T-cell (primary cell): ENCODE data around the gene OR2B6. TPM values are rescaled to one million over a fixed set of nuclear protein-coding genes. Genes with fewer than 3 reads are reported as not detected.

Experiments used
- ATAC-seq, 4 experiments: fragments of 200-7000 bp in 3 of 4; fragments of 150-1000 bp in 1 of 4; cut with Tn5 transposase; replicated peaks in 1 of 4; 1 replicate in 3 of 4; 2 replicates in 1 of 4; pipeline ENCODE4 v1.10.0; 2021; ENCODE audit warnings: moderate library complexity in 3 of 4, mild to moderate bottlenecking in 2 of 4, moderate number of reproducible peaks in 1 of 4
- CTCF ChIA-PET, 2 donors: fragments of 300-600 bp; sonication (Branson Sonifier 250); formaldehyde crosslinking; loops; one replicate each; lab custom pipeline; 2022; ENCODE audit warnings: antibody characterized with exemption in 2 of 2; lab: Charles Lee
- POLR2A ChIA-PET, 2 donors: fragments of 300-600 bp; sonication (Branson Sonifier 250); formaldehyde crosslinking; loops; one replicate each; lab custom pipeline; 2022; ENCODE audit warnings: antibody characterized with exemption in 2 of 2; lab: Charles Lee
- DNase-seq, 35 experiments: peaks; one replicate each; pipeline versions ENCODE4 v3.0.0 to v3.0.0-alpha.2; 2013 to 2023
- H3K27ac ChIP-seq: one replicate; pipeline ENCODE4 v1.5.1; 2013; ENCODE audit warnings: low read length
- H3K27me3 ChIP-seq, 2 experiments: replicated peaks in 1 of 2; 1 replicate in 1 of 2; 2 replicates in 1 of 2; pipeline versions ENCODE4 v1.6.1 to v1.7.0; 2013; ENCODE audit warnings: low read length in 1 of 2, mixed read lengths in 1 of 2; ENCODE audit not compliant: control insufficient read depth in 2 of 2, insufficient read depth in 2 of 2; ENCODE audit errors: extremely low read depth in 1 of 2
- H3K36me3 ChIP-seq, 2 donors: 1 replicate in 1 of 2; 2 replicates in 1 of 2; pipeline versions ENCODE4 v1.6.1 to v1.7.0; 2013; ENCODE audit warnings: low read length in 1 of 2; ENCODE audit not compliant: control insufficient read depth in 2 of 2, insufficient read depth in 1 of 2; ENCODE audit errors: extremely low read depth in 1 of 2
- H3K4me1 ChIP-seq, 2 experiments: 1 replicate in 1 of 2; 2 replicates in 1 of 2; pipeline versions ENCODE4 v1.6.1 to v1.7.0; 2013; ENCODE audit warnings: low read length in 2 of 2, mixed read lengths in 1 of 2; ENCODE audit not compliant: insufficient read depth in 2 of 2, control insufficient read depth in 1 of 2; ENCODE audit errors: extremely low read depth in 1 of 2
- H3K4me3 ChIP-seq, 2 donors: 1 replicate in 1 of 2; 2 replicates in 1 of 2; pipeline versions ENCODE4 v1.5.1 to v1.7.0; 2013; ENCODE audit warnings: mild to moderate bottlenecking in 2 of 2, low read length in 1 of 2, moderate library complexity in 1 of 2; ENCODE audit not compliant: control insufficient read depth in 1 of 2; ENCODE audit errors: extremely low read depth in 1 of 2
- H3K9me3 ChIP-seq: 2 replicates; pipeline ENCODE4 v1.7.0; 2013
- H3K27ac Mint-ChIP-seq, 2 donors: one replicate each; pipeline ENCODE4 v1.8.0; 2020 to 2021; ENCODE audit warnings: mild to moderate bottlenecking in 2 of 2, mixed read lengths in 2 of 2
- H3K27me3 Mint-ChIP-seq, 2 donors: one replicate each; pipeline ENCODE4 v1.8.0; 2021 to 2022; ENCODE audit warnings: mixed read lengths in 2 of 2
- H3K36me3 Mint-ChIP-seq: one replicate; pipeline ENCODE4 v1.8.0; 2021; ENCODE audit warnings: mixed read lengths
- H3K4me1 Mint-ChIP-seq, 3 donors: one replicate each; pipeline ENCODE4 v1.8.0; 2020 to 2022; ENCODE audit warnings: mixed read lengths in 3 of 3, mild to moderate bottlenecking in 1 of 3
- H3K4me3 Mint-ChIP-seq, 3 donors: one replicate each; pipeline ENCODE4 v1.8.0; 2020 to 2022; ENCODE audit warnings: mild to moderate bottlenecking in 3 of 3, mixed read lengths in 3 of 3, moderate library complexity in 3 of 3
- H3K9me3 Mint-ChIP-seq, 3 donors: one replicate each; pipeline ENCODE4 v1.8.0; 2020 to 2022; ENCODE audit warnings: mixed read lengths in 3 of 3
- WGBS: methylation state at CpG from one replicate; pipeline ENCODE4 v1.1.5; 2013; ENCODE audit warnings: missing lambda C conversion rate; ENCODE audit not compliant: insufficient coverage; 5-methylcytosine and 5-hydroxymethylcytosine counted together
- total RNA-seq, 35 experiments: library from RNA in 6 of 35; stranded (reverse) in 6 of 35; fragments of 120-200 nt in 1 of 35; gene quantifications; one replicate each; pipeline versions ENCODE4 v1.2.1 to v1.2.4 and lab custom pipeline; 2013 to 2026

Gene OR2B6
- total RNA-seq, 5 donors from 2014 or later (not counting 1 experiment from before 2014, with no cell fraction given), result not detected

- Mint-ChIP-seq H3K9me3 (no peaks in the 10 kb centered on the region), H3K4me1 (no peaks in the 10 kb centered on the region), H3K4me3 (no peak overlapping the region), H3K36me3 (no peaks in the 10 kb centered on the region), H3K27ac (no peak overlapping the region), H3K27me3 (peaks cover 4 to 36% of the 10 kb centered on the region in 2 donors)
- 85% methylated on average over 5 of the region's 5 CpGs for WGBS
- Histone ChIP-seq H3K27ac (no peak overlapping the region), H3K27me3 (peaks cover 0 to 14% of the 10 kb centered on the region in 2 experiments), H3K36me3 (no peaks in the 10 kb centered on the region), H3K4me3 (no peak overlapping the region), H3K9me3 (no peaks in the 10 kb centered on the region), H3K4me1 (no peaks in the 10 kb centered on the region)
- ChIA-PET CTCF (no interaction called here), POLR2A (no interaction called here)
- no peak for ATAC-seq
- no peak for DNase-seq
Measured at GRCh38 chr6:28001751-28002150, 44.7 kb downstream of the OR2B6 start.

- Histone ChIP-seq H3K27ac (no peak overlapping the region), H3K9me3 (no peaks in the 10 kb centered on the region), H3K36me3 (no peaks in the 10 kb centered on the region), H3K4me1 (no peaks in the 10 kb centered on the region), H3K27me3 (peaks cover 0 to 14% of the 10 kb centered on the region in 2 experiments), H3K4me3 (no peak overlapping the region)
- Mint-ChIP-seq H3K27ac (no peak overlapping the region), H3K4me3 (no peak overlapping the region), H3K4me1 (no peaks in the 10 kb centered on the region), H3K36me3 (no peaks in the 10 kb centered on the region), H3K27me3 (peaks cover 4 to 36% of the 10 kb centered on the region in 2 donors), H3K9me3 (no peaks in the 10 kb centered on the region)
- CTCF ChIA-PET, result no interaction called here
- DNase-seq (no peak), ATAC-seq (no peak)
- POLR2A ChIA-PET, result no interaction called here
- 100% methylated on average over 4 of the region's 5 CpGs for WGBS
Measured at GRCh38 chr6:28002161-28002560, 45.1 kb downstream of the OR2B6 start.

DNA sequence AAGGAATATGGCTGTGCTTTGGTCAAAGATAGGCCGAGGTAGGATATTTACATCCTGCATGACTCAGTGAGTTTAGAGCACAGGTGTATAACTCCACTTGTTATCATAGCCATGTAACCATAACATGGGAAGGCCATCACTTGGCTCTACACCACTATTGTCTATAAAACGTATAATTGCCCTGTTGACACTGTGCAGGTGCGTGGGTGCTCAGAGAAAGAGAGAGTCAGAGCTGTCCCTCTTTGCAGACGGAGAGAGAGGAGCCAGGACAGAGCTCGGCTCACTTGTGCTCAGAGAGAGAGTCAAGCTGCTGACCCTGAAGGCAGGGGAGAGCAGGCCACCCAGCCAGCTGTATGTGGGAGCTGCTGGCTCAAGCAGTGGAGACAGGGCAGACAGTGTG, 46.0 kb downstream of the OR2B6 start:
- Histone ChIP-seq H3K4me1 (no peaks in the 10 kb centered on the region), H3K4me3 (no peak overlapping the region), H3K36me3 (no peaks in the 10 kb centered on the region), H3K9me3 (no peaks in the 10 kb centered on the region), H3K27ac (no peak overlapping the region), H3K27me3 (peaks cover 0 to 14% of the 10 kb centered on the region in 2 experiments)
- CTCF ChIA-PET, result no interaction called here
- Mint-ChIP-seq H3K36me3 (no peaks in the 10 kb centered on the region), H3K4me3 (no peak overlapping the region), H3K27me3 (peaks cover 4 to 33% of the 10 kb centered on the region in 2 donors), H3K9me3 (no peaks in the 10 kb centered on the region), H3K27ac (no peak overlapping the region), H3K4me1 (no peaks in the 10 kb centered on the region)
- 74% methylated on average over 3 of the region's 5 CpGs for WGBS
- POLR2A ChIA-PET, result no interaction called here
- DNase-seq, result no peak
- no peak for ATAC-seq

DNA sequence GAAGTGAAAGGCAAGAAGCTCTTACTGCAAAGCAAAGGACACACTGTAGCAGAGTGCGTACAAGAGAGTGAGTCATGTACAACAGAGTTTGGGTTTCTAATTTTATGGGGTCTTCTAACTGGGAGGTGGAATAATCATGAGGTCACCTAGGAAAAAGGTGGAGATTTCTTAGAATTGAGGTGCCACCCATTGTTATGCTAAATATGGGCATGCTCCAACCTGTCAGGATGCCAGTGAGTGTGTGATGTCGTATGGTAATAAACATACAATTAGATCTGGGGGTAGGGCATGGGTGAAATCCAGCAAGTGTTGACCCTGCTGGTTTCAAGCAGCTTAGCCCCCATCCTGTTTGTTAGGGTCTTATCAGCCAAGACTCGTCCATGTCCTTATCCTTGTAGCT, 46.6 kb downstream of the OR2B6 start:
- ATAC-seq, result no peak
- no peak overlapping the region for H3K27ac Mint-ChIP-seq
- H3K4me1 Mint-ChIP-seq, result no peaks in the 10 kb centered on the region

GRCh38 chr6:28004350-28005151, 47.5 kb downstream of the OR2B6 start:
- Histone ChIP-seq H3K27ac (no peak overlapping the region), H3K9me3 (no peaks in the 10 kb centered on the region), H3K27me3 (peaks cover 0 to 14% of the 10 kb centered on the region in 2 experiments), H3K4me1 (no peaks in the 10 kb centered on the region), H3K4me3 (no peak overlapping the region), H3K36me3 (no peaks in the 10 kb centered on the region)
- ChIA-PET CTCF (no interaction called here), POLR2A (no interaction called here)
- ATAC-seq (no peak), DNase-seq (no peak)
- Mint-ChIP-seq H3K4me3 (no peak overlapping the region), H3K27ac (no peak overlapping the region), H3K9me3 (no peaks in the 10 kb centered on the region), H3K4me1 (no peaks in the 10 kb centered on the region), H3K27me3 (peaks cover 5 to 32% of the 10 kb centered on the region in 2 donors), H3K36me3 (no peaks in the 10 kb centered on the region)
- 73% methylated on average over 5 of the region's 5 CpGs for WGBS

More for the DNA sequence above, 46.6 kb downstream of the OR2B6 start:
- H3K9me3 Mint-ChIP-seq, result no peaks in the 10 kb centered on the region
- no peaks in the 10 kb centered on the region for H3K4me1 ChIP-seq
- H3K27me3 ChIP-seq, result peaks cover 0 to 14% of the 10 kb centered on the region in 2 experiments
- H3K4me3 ChIP-seq, result no peak overlapping the region
- no peaks in the 10 kb centered on the region for H3K9me3 ChIP-seq
- no peaks in the 10 kb centered on the region for H3K36me3 Mint-ChIP-seq
- H3K36me3 ChIP-seq, result no peaks in the 10 kb centered on the region
- peaks cover 9 to 34% of the 10 kb centered on the region in 2 donors for H3K27me3 Mint-ChIP-seq
- no peak overlapping the region for H3K27ac ChIP-seq
- ChIA-PET CTCF (no interaction called here), POLR2A (no interaction called here)
- no peak overlapping the region for H3K4me3 Mint-ChIP-seq
- 90% methylated on average over 2 of the region's 3 CpGs for WGBS
- no peak for DNase-seq

DNA sequence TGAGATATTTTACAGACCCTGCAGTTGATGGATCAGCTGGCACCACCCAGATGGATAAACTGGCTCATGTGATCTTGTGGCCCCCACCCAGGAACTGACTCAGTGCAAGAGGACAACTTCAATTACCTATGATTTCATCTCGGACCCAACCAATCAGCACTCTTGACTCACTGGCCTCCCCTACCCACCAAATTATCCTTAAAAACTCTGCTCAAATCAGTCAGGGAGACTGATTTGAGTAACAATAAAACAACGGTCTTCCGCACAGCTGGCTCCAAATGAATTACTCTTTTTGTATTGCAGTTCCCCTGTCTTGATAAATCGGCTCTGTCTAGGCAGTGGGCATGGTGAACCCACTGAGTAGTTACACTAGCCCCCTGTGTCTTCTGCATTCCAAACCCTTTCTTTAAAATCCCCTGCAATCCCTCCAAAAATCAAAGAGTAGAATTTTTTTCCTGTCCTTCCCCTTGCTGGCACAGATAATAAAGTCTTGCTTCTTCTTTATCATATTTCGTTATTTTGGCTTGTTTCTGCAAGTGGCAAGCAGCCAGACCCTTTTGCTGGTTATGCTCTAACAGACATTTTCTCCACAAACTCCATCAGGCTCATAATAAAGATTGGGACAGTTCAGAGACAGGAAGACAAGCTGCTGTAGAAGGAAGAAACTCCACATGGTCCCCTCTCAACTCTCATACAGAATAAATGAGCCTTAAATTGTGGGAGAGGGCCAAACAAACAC, 48.3 kb downstream of the OR2B6 start:
- POLR2A ChIA-PET, result no interaction called here
- WGBS, result 90% methylated on average over 4 of the region's 5 CpGs

More for the DNA sequence above, 48.3 kb downstream of the OR2B6 start:
- H3K36me3 Mint-ChIP-seq, result no peaks in the 10 kb centered on the region
- Histone ChIP-seq H3K4me3 (no peak overlapping the region), H3K9me3 (no peaks in the 10 kb centered on the region), H3K36me3 (no peaks in the 10 kb centered on the region), H3K4me1 (no peaks in the 10 kb centered on the region), H3K27ac (no peak overlapping the region), H3K27me3 (peaks cover 0 to 15% of the 10 kb centered on the region in 2 experiments)
- no peak overlapping the region for H3K4me3 Mint-ChIP-seq
- peaks cover 5 to 30% of the 10 kb centered on the region in 2 donors for H3K27me3 Mint-ChIP-seq
- no peak for DNase-seq
- H3K9me3 Mint-ChIP-seq, result no peaks in the 10 kb centered on the region
- CTCF ChIA-PET, result no interaction called here
- peaks cover 0 to 1% (median 0%) of the 10 kb centered on the region in 3 donors for H3K4me1 Mint-ChIP-seq
- ATAC-seq, result no peak
- no peak overlapping the region for H3K27ac Mint-ChIP-seq
